Hepatocyte (in vitro differentiated cells): ENCODE results near the gene ZP1. TPM values are rescaled to one million over a fixed set of nuclear protein-coding genes. Genes with fewer than 3 reads are reported as not detected.
A peak's percentile ranks its signal among the peaks of the same experiment; 100 is the strongest.

Experiments
- DNase-seq: peaks from one replicate; pipeline ENCODE4 v3.0.0-alpha.2; 2016; ENCODE audit warnings: low spot score
- H2AFZ ChIP-seq: fragments of 200-600 bp; sonication (generic); 2 replicates; pipeline ENCODE4 v1.6.0; 2016; ENCODE audit warnings: antibody characterized with exemption, mild to moderate bottlenecking
- H3K27ac ChIP-seq: fragments of 200-600 bp; sonication (generic); 2 replicates; pipeline ENCODE4 v1.5.1; 2016; ENCODE audit warnings: mild to moderate bottlenecking
- H3K27me3 ChIP-seq: fragments of 200-600 bp; sonication (generic); 2 replicates; pipeline ENCODE4 v1.6.1; 2016
- H3K36me3 ChIP-seq: fragments of 200-600 bp; sonication (generic); replicated peaks from 2 replicates; pipeline ENCODE4 v1.5.1; 2016; ENCODE audit warnings: low read depth; ENCODE audit not compliant: insufficient read depth
- H3K4me1 ChIP-seq: fragments of 200-600 bp; sonication (generic); 2 replicates; pipeline ENCODE4 v1.5.1; 2016; ENCODE audit warnings: mild to moderate bottlenecking, moderate library complexity; ENCODE audit not compliant: insufficient read depth
- H3K4me2 ChIP-seq: fragments of 200-600 bp; sonication (generic); 2 replicates; pipeline ENCODE4 v1.6.0; 2016
- H3K4me3 ChIP-seq: fragments of 200-600 bp; sonication (generic); 2 replicates; pipeline ENCODE4 v1.5.1; 2016; ENCODE audit warnings: mild to moderate bottlenecking
- H3K79me2 ChIP-seq: fragments of 200-600 bp; sonication (generic); 2 replicates; pipeline ENCODE4 v1.6.0; 2017; ENCODE audit warnings: mild to moderate bottlenecking
- H3K9me2 ChIP-seq: fragments of 200-600 bp; sonication (generic); replicated peaks from 2 replicates; pipeline ENCODE4 v1.6.0; 2017; ENCODE audit warnings: mild to moderate bottlenecking; ENCODE audit not compliant: insufficient read depth
- H3K9me3 ChIP-seq: fragments of 200-600 bp; sonication (generic); 2 replicates; pipeline ENCODE4 v1.5.1; 2016; ENCODE audit warnings: low read depth, mild to moderate bottlenecking
- H4K20me1 ChIP-seq: fragments of 200-600 bp; sonication (generic); 2 replicates; pipeline ENCODE4 v1.6.0; 2016; ENCODE audit warnings: mild to moderate bottlenecking; ENCODE audit not compliant: insufficient read depth, poor library complexity, severe bottlenecking
- EZH2 ChIP-seq: fragments of 200-600 bp; sonication (generic); IDR thresholded peaks from 2 replicates; pipeline ENCODE4 v1.6.1; 2016; ENCODE audit warnings: antibody characterized with exemption, mild to moderate bottlenecking, borderline replicate concordance
- EZH2phosphoT487 ChIP-seq: fragments of 200-600 bp; sonication (generic); IDR thresholded peaks from one replicate; pipeline ENCODE4 v1.6.1; 2018; ENCODE audit warnings: antibody characterized with exemption, mild to moderate bottlenecking, low read depth, moderate library complexity; ENCODE audit not compliant: unreplicated experiment, severe bottlenecking
- WGBS: methylation state at CpG from one replicate; pipeline ENCODE4 v1.1.6; 2016; ENCODE audit warnings: low lambda C conversion rate; ENCODE audit errors: missing lambda C conversion rate; 5-methylcytosine and 5-hydroxymethylcytosine counted together
- polyA plus RNA-seq: library from polyadenylated mRNA; unstranded; fragments of >200 nt; fragmentation: Nextera tagmentation; extraction: Ambion mirVana; gene quantifications from 2 replicates; pipeline ENCODE4 v1.2.1, GENCODE V29; 2016
- total RNA-seq: library from RNA; depleted of rRNA; stranded (reverse); fragments of >200 nt; gene quantifications from 2 replicates; pipeline ENCODE4 v1.2.3, GENCODE V29; 2014
- TF ChIP-seq, protein P1 (sequence below): fragments of 200-600 bp; sonication (generic); IDR thresholded peaks from 2 replicates; pipeline ENCODE4 v1.5.1; 2016; ENCODE audit warnings: antibody characterized with exemption, mild to moderate bottlenecking; ENCODE audit not compliant: poor library complexity

ZP1 gene
- total and polyA plus RNA-seq, 2 experiments from 2014 or later, result 1.6 TPM; not detected in 1

- 93% methylated on average over 10 of the region's 10 CpGs for WGBS
Measured at GRCh38 chr11:60848714-60849151, 18.6 kb upstream of the ZP1 start.

DNA sequence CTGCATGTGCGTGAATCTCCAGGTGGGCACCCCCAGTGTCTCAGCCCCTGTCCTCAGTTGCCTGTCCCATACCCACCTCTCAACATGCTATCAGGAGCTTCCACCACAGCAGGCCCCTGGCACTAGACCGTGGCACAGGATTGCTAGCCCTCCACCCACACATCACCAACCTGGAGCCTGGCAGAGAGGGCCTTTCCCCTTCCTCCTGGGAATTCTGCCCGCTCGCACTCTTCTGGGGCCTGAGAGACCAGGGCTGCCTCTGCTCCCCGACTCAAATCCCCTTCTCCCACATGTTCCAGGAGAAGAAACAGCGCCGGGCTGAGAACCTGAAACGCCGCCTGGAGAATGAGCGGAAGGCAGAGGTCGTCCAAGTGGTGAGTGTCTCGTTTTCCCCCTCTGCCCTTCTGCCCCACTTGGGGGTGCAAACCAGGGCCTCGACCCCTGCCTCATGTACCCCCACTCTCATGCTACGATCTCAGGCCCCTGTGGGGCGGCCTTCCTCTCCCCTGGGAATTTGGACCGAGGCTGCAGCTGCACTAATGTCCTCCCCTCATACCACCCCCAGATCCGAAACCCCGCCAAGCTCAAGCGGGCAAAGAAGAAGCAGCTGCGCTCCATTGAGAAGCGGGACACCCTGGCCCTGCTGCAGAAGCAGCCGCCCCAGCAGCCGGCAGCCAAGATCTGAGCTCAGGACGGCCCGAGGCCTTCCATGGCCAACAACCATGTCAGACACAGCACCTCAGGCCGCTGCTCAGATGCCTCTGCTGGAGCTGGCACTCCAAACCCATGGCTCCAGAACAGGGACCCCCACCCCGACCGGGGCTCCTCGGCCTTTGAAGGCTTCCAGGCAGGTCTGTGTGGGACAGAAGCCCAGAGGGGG, 17.5 kb upstream of the ZP1 start:
- no peak for TF ChIP-seq EZH2
- H3K4me1 ChIP-seq, result peaks cover 8% of the 10 kb centered on the region
- H3K79me2 ChIP-seq, result peaks cover 18% of the 10 kb centered on the region
- no peaks in the 10 kb centered on the region for H3K9me3 ChIP-seq
- H3K27ac ChIP-seq, result no peak overlapping the region
- H3K36me3 ChIP-seq, result no peaks in the 10 kb centered on the region
- H3K9me2 ChIP-seq, result no peaks in the 10 kb centered on the region
- WGBS, result 96% methylated on average over 29 of the region's 29 CpGs
- no peaks in the 10 kb centered on the region for H4K20me1 ChIP-seq
- H3K4me2 ChIP-seq, result no peak overlapping the region
- no peak overlapping the region for H3K4me3 ChIP-seq
- no peak for DNase-seq
- H2AFZ ChIP-seq, result no peak overlapping the region
- no peaks in the 10 kb centered on the region for H3K27me3 ChIP-seq

More at GRCh38 chr11:60848714-60849151, 18.6 kb upstream of the ZP1 start:
- Histone ChIP-seq H3K79me2 (peaks cover 21% of the 10 kb centered on the region), H3K9me3 (no peaks in the 10 kb centered on the region), H3K4me3 (no peak overlapping the region), H3K27ac (no peak overlapping the region), H2AFZ (no peak overlapping the region), H3K4me1 (peaks cover 17% of the 10 kb centered on the region), H4K20me1 (no peaks in the 10 kb centered on the region), H3K27me3 (no peaks in the 10 kb centered on the region), H3K4me2 (no peak overlapping the region), H3K9me2 (no peaks in the 10 kb centered on the region), H3K36me3 (no peaks in the 10 kb centered on the region)
- TF ChIP-seq EZH2phosphoT487, result no peak
- no peak for TF ChIP-seq EZH2
- DNase-seq, result no peak

GRCh38 chr11:60851327-60852104, 15.8 kb upstream of the ZP1 start:
- DNase-seq, result no peak
- Histone ChIP-seq H2AFZ (no peak overlapping the region), H3K27ac (peak overlapping the region; percentile 89), H3K79me2 (peaks cover 6% of the 10 kb centered on the region), H3K4me2 (peak overlapping the region; percentile 71), H3K4me3 (no peak overlapping the region), H3K4me1 (peaks cover 3% of the 10 kb centered on the region), H3K27me3 (no peaks in the 10 kb centered on the region), H3K9me2 (no peaks in the 10 kb centered on the region), H4K20me1 (no peaks in the 10 kb centered on the region), H3K9me3 (no peaks in the 10 kb centered on the region), H3K36me3 (no peaks in the 10 kb centered on the region)
- TF ChIP-seq EZH2 (no peak), EZH2phosphoT487 (no peak)
- TF ChIP-seq, protein P1, sequence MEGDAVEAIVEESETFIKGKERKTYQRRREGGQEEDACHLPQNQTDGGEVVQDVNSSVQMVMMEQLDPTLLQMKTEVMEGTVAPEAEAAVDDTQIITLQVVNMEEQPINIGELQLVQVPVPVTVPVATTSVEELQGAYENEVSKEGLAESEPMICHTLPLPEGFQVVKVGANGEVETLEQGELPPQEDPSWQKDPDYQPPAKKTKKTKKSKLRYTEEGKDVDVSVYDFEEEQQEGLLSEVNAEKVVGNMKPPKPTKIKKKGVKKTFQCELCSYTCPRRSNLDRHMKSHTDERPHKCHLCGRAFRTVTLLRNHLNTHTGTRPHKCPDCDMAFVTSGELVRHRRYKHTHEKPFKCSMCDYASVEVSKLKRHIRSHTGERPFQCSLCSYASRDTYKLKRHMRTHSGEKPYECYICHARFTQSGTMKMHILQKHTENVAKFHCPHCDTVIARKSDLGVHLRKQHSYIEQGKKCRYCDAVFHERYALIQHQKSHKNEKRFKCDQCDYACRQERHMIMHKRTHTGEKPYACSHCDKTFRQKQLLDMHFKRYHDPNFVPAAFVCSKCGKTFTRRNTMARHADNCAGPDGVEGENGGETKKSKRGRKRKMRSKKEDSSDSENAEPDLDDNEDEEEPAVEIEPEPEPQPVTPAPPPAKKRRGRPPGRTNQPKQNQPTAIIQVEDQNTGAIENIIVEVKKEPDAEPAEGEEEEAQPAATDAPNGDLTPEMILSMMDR, result no peak
- WGBS, result 95% methylated on average over 17 of the region's 17 CpGs

GRCh38 chr11:60852117-60852981, 15.0 kb upstream of the ZP1 start:
- Histone ChIP-seq H3K9me2 (no peaks in the 10 kb centered on the region), H3K4me2 (peak overlapping the region; percentile 71), H3K27me3 (no peaks in the 10 kb centered on the region), H3K36me3 (no peaks in the 10 kb centered on the region), H4K20me1 (no peaks in the 10 kb centered on the region), H3K4me3 (no peak overlapping the region), H3K79me2 (no peaks in the 10 kb centered on the region), H3K9me3 (no peaks in the 10 kb centered on the region), H2AFZ (peak overlapping the region; percentile 20), H3K4me1 (peaks cover 3% of the 10 kb centered on the region), H3K27ac (peak overlapping the region; percentile 89)
- TF ChIP-seq, protein P1, result no peak
- TF ChIP-seq EZH2phosphoT487 (no peak), EZH2 (no peak)
- 32% methylated on average over 51 of the region's 78 CpGs for WGBS
- peak; percentile 71 for DNase-seq
